Trophoblast cell (in vitro differentiated cells and primary cell): Measurements from ENCODE around the gene TUBGCP2.
A peak's percentile ranks its signal among the peaks of the same experiment; 100 is the strongest.

Experiments used
- DNase-seq, 2 donors: peaks; one replicate each; pipeline ENCODE4 v3.0.0-alpha.2; 2016
- H2AFZ ChIP-seq: 2 replicates; pipeline ENCODE4 v1.6.1; 2013; ENCODE audit warnings: low read length, moderate library complexity, mild to moderate bottlenecking; ENCODE audit not compliant: insufficient read depth, poor library complexity
- H2AK5ac ChIP-seq: 2 replicates; pipeline ENCODE4 v1.6.1; 2013; ENCODE audit warnings: mild to moderate bottlenecking, low read length
- H2BK120ac ChIP-seq: 2 replicates; pipeline ENCODE4 v1.6.1; 2013; ENCODE audit warnings: low read length, mild to moderate bottlenecking, moderate library complexity; ENCODE audit not compliant: insufficient read depth, poor library complexity
- H2BK12ac ChIP-seq: 2 replicates; pipeline ENCODE4 v1.6.1; 2013; ENCODE audit warnings: mild to moderate bottlenecking, low read length, moderate library complexity
- H2BK5ac ChIP-seq: 2 replicates; pipeline ENCODE4 v1.6.1; 2013; ENCODE audit warnings: low read length, low read depth, moderate library complexity, mild to moderate bottlenecking; ENCODE audit not compliant: poor library complexity
- H3K14ac ChIP-seq: 2 replicates; pipeline ENCODE4 v1.6.1; 2013; ENCODE audit warnings: mild to moderate bottlenecking, low read length
- H3K18ac ChIP-seq: 2 replicates; pipeline ENCODE4 v1.6.1; 2013; ENCODE audit warnings: mild to moderate bottlenecking, low read length
- H3K23ac ChIP-seq: 2 replicates; pipeline ENCODE4 v1.6.1; 2013; ENCODE audit warnings: low read length
- H3K27ac ChIP-seq: 2 replicates; pipeline ENCODE4 v1.5.1; 2013; ENCODE audit warnings: low read depth, mild to moderate bottlenecking, inconsistent platforms, low read length, moderate library complexity
- H3K27me3 ChIP-seq: 2 replicates; pipeline ENCODE4 v1.6.1; 2013; ENCODE audit warnings: inconsistent platforms, mild to moderate bottlenecking, low read length, moderate library complexity; ENCODE audit not compliant: insufficient read depth
- H3K36me3 ChIP-seq, 2 experiments: 1 replicate in 1 of 2; 2 replicates in 1 of 2; pipeline ENCODE4 v1.6.1; 2013; ENCODE audit warnings: low read length in 2 of 2, mild to moderate bottlenecking in 2 of 2, moderate library complexity in 1 of 2; ENCODE audit not compliant: insufficient read depth in 2 of 2, control insufficient read depth in 1 of 2
- H3K4ac ChIP-seq: 2 replicates; pipeline ENCODE4 v1.6.1; 2013; ENCODE audit warnings: low read depth, mild to moderate bottlenecking, low read length, moderate library complexity
- H3K4me1 ChIP-seq, 2 experiments: 1 replicate in 1 of 2; 2 replicates in 1 of 2; pipeline ENCODE4 v1.6.1; 2013; ENCODE audit warnings: low read length in 2 of 2, mild to moderate bottlenecking in 2 of 2, moderate library complexity in 1 of 2; ENCODE audit not compliant: insufficient read depth in 2 of 2, control insufficient read depth in 1 of 2
- H3K4me2 ChIP-seq: 2 replicates; pipeline ENCODE4 v1.6.1; 2013; ENCODE audit warnings: inconsistent platforms, mild to moderate bottlenecking, low read length, moderate library complexity
- H3K4me3 ChIP-seq: 2 replicates; pipeline ENCODE4 v1.5.1; 2013; ENCODE audit warnings: mild to moderate bottlenecking, low read depth, low read length, inconsistent platforms
- H3K79me1 ChIP-seq: one replicate; pipeline ENCODE4 v1.6.1; 2013; ENCODE audit warnings: low read length
- H3K79me2 ChIP-seq: 2 replicates; pipeline ENCODE4 v1.6.1; 2013; ENCODE audit warnings: low read length, mild to moderate bottlenecking; ENCODE audit not compliant: control insufficient read depth, insufficient read depth, poor library complexity
- H3K9ac ChIP-seq: 2 replicates; pipeline ENCODE4 v1.6.1; 2013; ENCODE audit warnings: mild to moderate bottlenecking, low read length
- H3K9me3 ChIP-seq: 2 replicates; pipeline ENCODE4 v1.6.1; 2013; ENCODE audit warnings: low read depth, mild to moderate bottlenecking, control low read depth, inconsistent platforms, low read length; ENCODE audit not compliant: insufficient read depth
- H4K12ac ChIP-seq: 2 replicates; pipeline ENCODE4 v1.6.1; 2013; ENCODE audit warnings: low read depth, mild to moderate bottlenecking, low read length, moderate library complexity
- H4K8ac ChIP-seq: 2 replicates; pipeline ENCODE4 v1.6.1; 2013; ENCODE audit warnings: low read depth, mild to moderate bottlenecking, low read length, moderate library complexity
- H4K91ac ChIP-seq: one replicate; pipeline ENCODE4 v1.6.1; 2013; ENCODE audit warnings: low read depth, mild to moderate bottlenecking, low read length, moderate library complexity
- WGBS: extraction: QIAGEN DNeasy Blood & Tissue Kit; methylation state at CpG from one replicate; pipeline ENCODE4 v1.1.7; 2013; ENCODE audit warnings: missing lambda C conversion rate; ENCODE audit not compliant: insufficient read length, insufficient coverage; ENCODE audit errors: extremely low coverage; 5-methylcytosine and 5-hydroxymethylcytosine counted together

The TUBGCP2 gene

DNA sequence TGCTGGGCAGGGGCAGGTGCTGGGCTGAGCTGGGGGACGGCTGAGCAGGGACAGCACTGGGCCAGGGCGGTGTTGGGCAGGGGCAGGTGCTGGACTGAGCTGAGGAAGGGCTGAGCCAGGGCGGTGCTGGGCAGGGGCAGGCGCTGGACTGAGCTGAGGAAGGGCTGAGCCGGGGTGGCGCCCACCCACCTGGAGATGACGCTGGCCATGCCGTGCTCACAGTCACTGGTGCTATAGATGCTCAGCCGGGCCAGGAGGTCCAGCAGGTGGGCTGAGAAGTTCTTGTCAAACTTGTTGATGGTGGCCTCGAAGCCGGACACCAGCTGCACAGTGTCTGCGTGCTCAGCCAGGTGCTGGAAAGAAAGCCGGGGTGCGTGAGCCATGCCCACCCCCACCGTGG, 27.6 kb downstream of the TUBGCP2 start:
- Histone ChIP-seq H3K36me3 (peaks cover 56 to 61% of the 10 kb centered on the region in 2 experiments), H2AFZ (no peak overlapping the region), H2BK12ac (no peak overlapping the region), H3K27me3 (no peaks in the 10 kb centered on the region), H2BK5ac (no peak overlapping the region), H3K9me3 (no peaks in the 10 kb centered on the region), H3K9ac (no peak overlapping the region), H3K79me1 (peaks cover 15% of the 10 kb centered on the region), H3K27ac (no peak overlapping the region), H3K14ac (no peak overlapping the region), H4K12ac (no peak overlapping the region), H3K79me2 (peaks cover 3% of the 10 kb centered on the region), H3K23ac (no peak overlapping the region), H3K18ac (no peak overlapping the region), H3K4me2 (no peak overlapping the region), H4K91ac (no peak overlapping the region), H2AK5ac (no peak overlapping the region), H4K8ac (no peak overlapping the region), H3K4me1 (peaks cover 31 to 35% of the 10 kb centered on the region in 2 experiments), H3K4me3 (no peak overlapping the region), H2BK120ac (no peak overlapping the region), H3K4ac (no peak overlapping the region)
- WGBS: no CpG with 5 or more reads among the region's 15 CpGs
- DNase-seq: no peak

DNA sequence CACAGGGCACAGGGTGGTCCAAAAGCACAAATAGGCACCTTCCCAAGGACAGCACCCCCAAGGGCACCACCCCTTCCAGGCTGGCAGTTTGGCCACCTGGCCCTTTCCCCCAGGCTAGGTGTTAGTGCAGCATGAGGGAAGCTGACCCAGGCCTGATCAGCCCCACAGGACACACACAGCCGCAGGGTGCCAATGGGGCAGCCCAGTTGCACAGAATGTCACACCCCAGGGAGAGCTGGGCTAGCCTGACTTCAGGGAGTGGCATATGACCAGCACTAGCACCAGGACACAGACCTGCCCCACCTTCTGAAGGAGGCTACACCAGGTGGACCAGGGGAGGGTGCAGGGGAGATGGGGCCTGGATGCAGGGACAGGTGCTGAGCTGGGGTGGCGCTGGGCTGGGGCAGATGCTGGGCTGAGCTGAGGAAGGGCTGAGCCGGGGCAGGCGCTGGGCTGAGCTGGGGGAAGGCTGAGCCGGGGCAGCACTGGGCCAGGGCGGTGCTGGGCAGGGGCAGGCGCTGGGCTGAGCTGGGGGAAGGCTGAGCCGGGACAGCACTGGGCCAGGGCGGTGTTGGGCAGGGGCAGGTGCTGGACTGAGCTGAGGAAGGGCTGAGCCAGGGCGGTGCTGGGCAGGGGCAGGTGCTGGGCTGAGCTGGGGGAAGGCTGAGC, 28.1 kb downstream of the TUBGCP2 start:
- Histone ChIP-seq H2BK120ac (no peak overlapping the region), H3K79me1 (peaks cover 16% of the 10 kb centered on the region), H3K27me3 (no peaks in the 10 kb centered on the region), H4K91ac (no peak overlapping the region), H2BK5ac (no peak overlapping the region), H3K9me3 (no peaks in the 10 kb centered on the region), H2AFZ (no peak overlapping the region), H3K4me1 (peaks cover 35 to 37% of the 10 kb centered on the region in 2 experiments), H3K23ac (no peak overlapping the region), H3K4me3 (no peak overlapping the region), H2BK12ac (no peak overlapping the region), H4K12ac (no peak overlapping the region), H3K27ac (no peak overlapping the region), H3K9ac (no peak overlapping the region), H4K8ac (no peak overlapping the region), H3K4ac (no peak overlapping the region), H3K79me2 (peaks cover 3% of the 10 kb centered on the region), H3K18ac (no peak overlapping the region), H3K36me3 (peaks cover 54 to 57% of the 10 kb centered on the region in 2 experiments), H3K14ac (no peak overlapping the region), H3K4me2 (no peak overlapping the region), H2AK5ac (no peak overlapping the region)
- no peak for DNase-seq
- no CpG with 5 or more reads among the region's 10 CpGs for WGBS

DNA sequence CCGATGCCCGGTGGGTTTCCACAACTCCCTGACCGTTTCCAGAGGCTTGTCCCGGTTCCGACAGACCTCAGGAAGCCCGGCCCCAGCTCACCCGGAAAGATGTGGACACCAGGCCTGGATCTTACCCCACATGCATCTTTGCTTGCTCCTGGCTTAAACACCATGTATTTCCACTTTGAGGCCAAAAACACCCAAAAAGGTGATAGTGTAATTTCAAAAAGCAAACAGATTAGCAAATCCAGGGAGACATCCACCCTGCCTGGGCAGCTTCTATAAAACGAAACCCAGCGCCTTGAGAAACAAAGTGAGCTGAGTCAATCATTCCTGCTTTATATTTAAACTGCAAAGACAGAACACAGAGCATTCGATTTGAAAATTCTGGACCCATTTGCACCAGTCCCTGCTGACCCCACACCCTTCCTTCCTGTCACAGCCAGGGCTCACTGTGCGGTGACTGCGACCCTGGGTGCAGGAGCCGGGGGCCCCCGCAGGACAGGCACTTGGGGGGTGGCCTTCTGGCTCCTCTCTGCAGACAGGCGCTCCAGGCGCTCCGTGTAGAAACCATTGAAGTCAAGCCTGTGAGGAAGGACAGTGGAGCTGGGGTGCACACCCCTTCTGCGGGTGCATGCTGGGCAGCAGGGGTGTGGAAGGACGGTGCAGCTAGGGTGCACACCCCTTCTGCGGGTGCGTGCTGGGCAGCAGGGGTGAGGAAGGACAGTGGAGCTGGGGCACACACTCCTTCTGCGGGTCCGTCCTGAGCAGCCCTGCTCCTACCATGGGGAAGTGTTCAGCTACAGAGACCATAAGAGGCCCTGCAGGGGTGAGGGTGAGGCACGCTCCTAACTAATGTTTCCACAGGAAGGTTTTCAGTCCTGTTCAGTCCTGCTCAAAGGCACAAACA, 29.1 kb downstream of the TUBGCP2 start:
- peak overlapping the region; percentile 7 for H2BK5ac ChIP-seq
- H2AFZ ChIP-seq: no peak overlapping the region
- no peak overlapping the region for H3K23ac ChIP-seq
- H3K27me3 ChIP-seq: no peaks in the 10 kb centered on the region
- no peak overlapping the region for H4K12ac ChIP-seq
- no peak overlapping the region for H2AK5ac ChIP-seq
- H4K91ac ChIP-seq: peak overlapping the region; percentile 52
- H2BK120ac ChIP-seq: no peak overlapping the region
- no peak overlapping the region for H3K9ac ChIP-seq
- peak overlapping the region; percentile 77 for H3K27ac ChIP-seq
- H3K36me3 ChIP-seq: peaks cover 45 to 48% of the 10 kb centered on the region in 2 experiments
- peak overlapping the region; percentile 20 for H4K8ac ChIP-seq
- H3K79me1 ChIP-seq: peaks cover 18% of the 10 kb centered on the region
- H3K18ac ChIP-seq: no peak overlapping the region
- H3K4me1 ChIP-seq: peaks cover 35 to 40% of the 10 kb centered on the region in 2 experiments
- H3K14ac ChIP-seq: peak overlapping the region; percentile 8
- no peak overlapping the region for H3K4me3 ChIP-seq
- DNase-seq: peak in 1 of 2 donors; percentile 23
- H3K4ac ChIP-seq: no peak overlapping the region
- peak overlapping the region; percentile 48 for H3K4me2 ChIP-seq
- no peak overlapping the region for H2BK12ac ChIP-seq
- peaks cover 3% of the 10 kb centered on the region for H3K79me2 ChIP-seq
- no CpG with 5 or more reads among the region's 24 CpGs for WGBS
- H3K9me3 ChIP-seq: no peaks in the 10 kb centered on the region

DNA sequence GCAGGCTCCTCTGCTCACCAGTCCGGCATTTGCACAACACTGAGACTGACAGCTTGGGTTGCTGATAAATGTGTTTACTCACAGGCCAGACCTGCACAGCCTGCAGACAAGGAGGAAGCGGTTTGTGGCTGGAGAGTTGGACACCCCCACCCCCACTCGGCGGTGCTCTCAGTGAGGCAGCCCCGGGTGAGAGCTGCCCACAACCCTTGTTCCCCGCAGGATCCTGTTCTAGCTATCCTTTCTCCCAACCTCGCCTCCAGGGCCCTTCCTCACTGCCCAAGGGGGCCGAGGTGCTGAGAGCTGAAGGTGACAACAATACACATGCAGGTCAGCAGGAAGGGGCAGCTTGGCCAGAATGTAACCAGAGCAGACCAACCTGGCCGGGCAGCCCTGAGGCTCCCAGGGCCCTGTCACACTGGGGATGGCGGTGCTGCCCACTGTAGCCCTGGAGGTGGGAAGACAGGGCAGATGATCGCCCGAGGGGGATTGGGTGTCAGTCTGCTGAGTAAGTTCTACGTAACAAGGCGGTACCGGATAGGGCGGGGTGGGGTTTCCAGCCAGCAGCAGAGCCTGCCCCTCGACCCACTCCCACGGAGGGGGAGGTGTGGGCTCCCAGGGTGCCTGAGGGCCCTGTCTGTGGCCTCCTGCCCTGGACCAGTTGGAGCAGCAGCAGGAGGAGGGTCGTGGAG, 30.0 kb downstream of the TUBGCP2 start:
- H2BK5ac ChIP-seq: peak overlapping the region; percentile 7
- no peak overlapping the region for H2AFZ ChIP-seq
- H3K4me2 ChIP-seq: peak overlapping the region; percentile 48
- no peak overlapping the region for H3K4me3 ChIP-seq
- H3K9ac ChIP-seq: no peak overlapping the region
- peak overlapping the region; percentile 8 for H3K14ac ChIP-seq
- no peak overlapping the region for H4K12ac ChIP-seq
- no peak overlapping the region for H2BK120ac ChIP-seq
- peak; percentile 99 for DNase-seq
- H3K79me2 ChIP-seq: peaks cover 3% of the 10 kb centered on the region
- peak overlapping the region; percentile 52 for H4K91ac ChIP-seq
- H3K9me3 ChIP-seq: no peaks in the 10 kb centered on the region
- H3K4ac ChIP-seq: no peak overlapping the region
- H4K8ac ChIP-seq: peak overlapping the region; percentile 20
- H3K27me3 ChIP-seq: no peaks in the 10 kb centered on the region
- H2BK12ac ChIP-seq: no peak overlapping the region
- H3K23ac ChIP-seq: no peak overlapping the region
- H3K79me1 ChIP-seq: peaks cover 21% of the 10 kb centered on the region
- peaks cover 38 to 39% of the 10 kb centered on the region in 2 experiments for H3K36me3 ChIP-seq
- WGBS: no CpG with 5 or more reads among the region's 19 CpGs
- H2AK5ac ChIP-seq: no peak overlapping the region
- peak overlapping the region; percentile 77 for H3K27ac ChIP-seq
- peaks cover 35 to 41% of the 10 kb centered on the region in 2 experiments for H3K4me1 ChIP-seq
- H3K18ac ChIP-seq: peak overlapping the region; percentile 0
